Sigmoid colon (tissue), 4 donors: Measurements from ENCODE around the gene DYRK4.

Experiments
- POLR2A ChIP-seq, 2 donors: fragments of 450-650 bp; IDR thresholded peaks; one replicate each; pipeline ENCODE4 v1.6.1; 2016; ENCODE audit warnings: antibody characterized with exemption in 2 of 2, mild to moderate bottlenecking in 2 of 2, moderate library complexity in 2 of 2
- POLR2AphosphoS5 ChIP-seq, 4 donors: sonication (generic); formaldehyde crosslinking; IDR thresholded peaks; one replicate each; pipeline ENCODE4 v1.6.1; 2017; ENCODE audit warnings: antibody characterized with exemption in 4 of 4
- TF ChIP-seq, protein P1 (sequence below), 4 experiments: fragments of 450-650 bp in 3 of 4; fragments of 200-600 bp in 1 of 4; IDR thresholded peaks; one replicate each; pipeline ENCODE4 v1.5.1; 2016 to 2019; ENCODE audit warnings: antibody characterized with exemption in 4 of 4, mild to moderate bottlenecking in 3 of 4, moderate library complexity in 2 of 4

DNA sequence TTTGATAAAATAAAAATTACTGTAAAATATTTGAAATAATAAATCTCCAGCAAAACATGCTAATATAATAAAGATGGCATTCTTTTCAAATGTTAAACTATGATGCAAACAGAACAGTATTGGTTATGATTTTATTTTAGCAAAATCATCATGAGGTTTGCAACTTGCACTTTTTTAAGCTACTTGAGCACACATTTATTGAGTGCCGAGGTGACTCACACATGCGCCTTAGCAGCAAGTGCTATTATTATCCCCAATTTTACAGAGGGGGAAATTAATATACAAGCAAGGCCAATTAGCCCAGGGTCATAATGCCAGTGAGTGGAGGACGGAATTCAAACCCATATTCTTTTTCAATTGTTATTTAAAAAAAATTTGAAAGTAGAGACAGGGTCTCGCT lies 7.3 kb downstream of the DYRK4 start:
- TF ChIP-seq, protein P1, sequence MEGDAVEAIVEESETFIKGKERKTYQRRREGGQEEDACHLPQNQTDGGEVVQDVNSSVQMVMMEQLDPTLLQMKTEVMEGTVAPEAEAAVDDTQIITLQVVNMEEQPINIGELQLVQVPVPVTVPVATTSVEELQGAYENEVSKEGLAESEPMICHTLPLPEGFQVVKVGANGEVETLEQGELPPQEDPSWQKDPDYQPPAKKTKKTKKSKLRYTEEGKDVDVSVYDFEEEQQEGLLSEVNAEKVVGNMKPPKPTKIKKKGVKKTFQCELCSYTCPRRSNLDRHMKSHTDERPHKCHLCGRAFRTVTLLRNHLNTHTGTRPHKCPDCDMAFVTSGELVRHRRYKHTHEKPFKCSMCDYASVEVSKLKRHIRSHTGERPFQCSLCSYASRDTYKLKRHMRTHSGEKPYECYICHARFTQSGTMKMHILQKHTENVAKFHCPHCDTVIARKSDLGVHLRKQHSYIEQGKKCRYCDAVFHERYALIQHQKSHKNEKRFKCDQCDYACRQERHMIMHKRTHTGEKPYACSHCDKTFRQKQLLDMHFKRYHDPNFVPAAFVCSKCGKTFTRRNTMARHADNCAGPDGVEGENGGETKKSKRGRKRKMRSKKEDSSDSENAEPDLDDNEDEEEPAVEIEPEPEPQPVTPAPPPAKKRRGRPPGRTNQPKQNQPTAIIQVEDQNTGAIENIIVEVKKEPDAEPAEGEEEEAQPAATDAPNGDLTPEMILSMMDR (IDR thresholded peaks at IDR 0.05) = no peak
- TF ChIP-seq POLR2A (IDR thresholded peaks at IDR 0.05) = no peak
- no peak for TF ChIP-seq POLR2AphosphoS5 (IDR thresholded peaks at IDR 0.05)
